NB4 (cell line): Measurements from ENCODE around the gene LRRC70.

Experiments
- MYC ChIP-seq: IDR thresholded peaks from 2 replicates; pipeline ENCODE4 v1.6.1; 2011; ENCODE audit warnings: low read depth, low read length
- POLR2A ChIP-seq: IDR thresholded peaks from 2 replicates; pipeline ENCODE4 v1.6.1; 2011; ENCODE audit warnings: mild to moderate bottlenecking; ENCODE audit not compliant: insufficient read length; ENCODE audit errors: extremely low read depth

- TF ChIP-seq POLR2A = no peak
- no peak for TF ChIP-seq MYC
Observed at GRCh38 chr5:62600560-62601252, 22.1 kb downstream of the LRRC70 start.
